H1 (cell line): ENCODE data around the gene TNFRSF6B. TPM values are rescaled to one million over a fixed set of nuclear protein-coding genes. Genes with fewer than 3 reads are reported as not detected.

Experiments
- CBX8 ChIP-seq: fragments of 300-800, 300-1000 bp; sonication (generic); IDR thresholded peaks from 2 replicates; pipeline ENCODE4 v1.7.1; 2016; ENCODE audit warnings: low read depth, low read length, borderline replicate concordance
- CEBPB ChIP-seq: IDR thresholded peaks from 2 replicates; pipeline ENCODE4 v1.6.1; 2012; ENCODE audit warnings: low read depth, low read length
- CHD2 ChIP-seq: IDR thresholded peaks from 2 replicates; pipeline ENCODE4 v1.6.1; 2012; ENCODE audit warnings: low read length, improper control_type of control experiment
- polyA plus RNA-seq, 7 experiments: library from polyadenylated mRNA; depleted of rRNA in 3 of 7; stranded (reverse) in 5 of 7; unstranded in 2 of 7; fragments of >200 nt in 5 of 7; fragments of 200-250 nt in 2 of 7; gene quantifications; 1 replicate in 5 of 7; 2 replicates in 1 of 7; 4 replicates in 1 of 7; pipeline versions ENCODE4 v1.2.1 to v1.2.3, GENCODE V29; 2011 to 2013; ENCODE audit warnings: missing spikeins in 2 of 7, mixed read lengths in 2 of 7
- total RNA-seq: library from RNA; stranded (reverse); fragmentation: NEBNext Ultra II Directional; extraction: Animal tissue kit (Norgen Biotek cat#: 25700); gene quantifications from 2 replicates; pipeline ENCODE4 v1.2.1, GENCODE V29; 2021

Gene TNFRSF6B
- total and polyA plus RNA-seq, 2 of the 8 experiments (the other 6 are each of a cell fraction or from before 2014, with no cell fraction given) = 3.1 TPM; not detected in 1

DNA sequence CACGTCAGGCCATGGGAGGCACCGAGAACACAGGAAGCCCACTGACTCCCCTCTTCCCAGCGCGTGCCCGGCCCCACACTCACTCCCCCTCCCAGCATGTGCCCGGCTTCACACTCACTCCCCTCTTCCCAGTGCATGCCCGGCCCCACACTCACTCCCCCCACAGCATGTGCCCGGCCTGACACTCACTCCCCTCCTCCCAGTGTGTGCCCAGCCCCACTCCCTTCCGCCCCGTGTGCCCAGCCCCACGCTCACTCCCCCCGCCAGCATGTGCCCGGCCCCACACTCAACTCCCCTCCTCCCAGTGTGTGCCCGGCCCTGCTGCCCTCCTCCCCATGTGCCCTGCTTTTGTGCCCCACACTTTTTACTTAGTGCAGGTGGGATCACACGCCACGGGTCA is 28.6 kb upstream of the TNFRSF6B start (continued):
- TF ChIP-seq CBX8 (no peak), CEBPB (no peak), CHD2 (no peak)
